GM12865 (cell line): ENCODE results near the gene RAB3D.

ENCODE experiments used
- DNase-seq: peaks from one replicate; pipeline ENCODE4 v3.0.0; 2010; ENCODE audit warnings: low read depth
- H3K4me3 ChIP-seq: 2 replicates; pipeline ENCODE4 v1.5.1; 2011; ENCODE audit warnings: mild to moderate bottlenecking, low read depth, low read length, control low read depth
- CTCF ChIP-seq: IDR thresholded peaks from 2 replicates; pipeline ENCODE4 v1.5.1; 2011; ENCODE audit warnings: low read length, control low read depth, low read depth, inconsistent platforms; ENCODE audit not compliant: insufficient read depth; ENCODE audit errors: missing control alignments

The RAB3D gene

GRCh38 chr19:11339254-11340098 lies at the start of gene RAB3D:
Gene RAB3D, minus strand, starts transcription at chr19:11339657. Its CDS starts 2,258 bp downstream, at chr19:11337399.
- TF ChIP-seq CTCF: no peak
- H3K4me3 ChIP-seq: peak within 1 kb of the TSS; percentile 85
- DNase-seq: peak; percentile 91

GRCh38 chr19:11387162-11388034 lies 47.9 kb upstream of the RAB3D start:
- DNase-seq: no peak
- no peak overlapping the region for H3K4me3 ChIP-seq

GRCh38 chr19:11384778-11385129 lies 45.3 kb upstream of the RAB3D start:
- no peak for TF ChIP-seq CTCF
- no peak overlapping the region for H3K4me3 ChIP-seq
- no peak for DNase-seq

More at GRCh38 chr19:11387162-11388034, 47.9 kb upstream of the RAB3D start:
- TF ChIP-seq CTCF: no peak

- DNase-seq: no peak
- no peak for TF ChIP-seq CTCF
- H3K4me3 ChIP-seq: no peak overlapping the region
Measured at GRCh38 chr19:11383706-11384048, 44.2 kb upstream of the RAB3D start.

- peak overlapping the region; percentile 27 for H3K4me3 ChIP-seq
- TF ChIP-seq CTCF: peak; percentile 77
- peak; percentile 52 for DNase-seq
Measured at GRCh38 chr19:11382898-11383705, 43.6 kb upstream of the RAB3D start.

GRCh38 chr19:11380653-11381537 lies 41.4 kb upstream of the RAB3D start:
- peak; percentile 82 for TF ChIP-seq CTCF
- peak overlapping the region; percentile 79 for H3K4me3 ChIP-seq
- DNase-seq: peak; percentile 99
